HG03520 (cell line): Measurements from ENCODE around the gene ENOX1.
"Not testable (repeated sequence)": the region's sequence is repeated elsewhere in the genome, so short reads cannot be mapped to it uniquely, and the experiment has no call there.

ENCODE experiments used
- ATAC-seq: cut with Tn5 transposase; IDR thresholded peaks from one replicate; pipeline ENCODE4 v1.9.1; 2021; ENCODE audit warnings: mild to moderate bottlenecking, moderate library complexity; ENCODE audit not compliant: unreplicated experiment

ENOX1 gene

DNA sequence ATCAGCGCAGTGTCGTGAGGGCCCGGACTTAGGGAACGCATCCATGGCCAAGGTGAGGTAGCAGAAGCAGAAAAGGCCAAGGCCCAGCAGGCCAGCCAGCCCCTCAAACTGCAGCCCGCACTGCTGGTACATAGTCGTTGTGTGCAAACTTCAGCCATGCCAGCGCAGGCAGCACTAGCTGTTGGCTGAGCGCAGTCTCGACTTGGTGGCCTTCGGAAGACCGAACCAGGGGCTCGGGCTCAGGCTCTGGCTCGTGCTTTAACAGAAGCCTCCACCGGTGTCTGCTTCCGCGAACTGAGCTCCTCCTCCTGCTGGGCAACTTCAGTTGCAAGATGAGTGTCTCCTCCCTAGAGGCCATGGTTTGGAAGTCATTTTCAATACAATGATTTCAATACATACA lies 605.9 kb downstream of the ENOX1 start:
- no peak for ATAC-seq

DNA sequence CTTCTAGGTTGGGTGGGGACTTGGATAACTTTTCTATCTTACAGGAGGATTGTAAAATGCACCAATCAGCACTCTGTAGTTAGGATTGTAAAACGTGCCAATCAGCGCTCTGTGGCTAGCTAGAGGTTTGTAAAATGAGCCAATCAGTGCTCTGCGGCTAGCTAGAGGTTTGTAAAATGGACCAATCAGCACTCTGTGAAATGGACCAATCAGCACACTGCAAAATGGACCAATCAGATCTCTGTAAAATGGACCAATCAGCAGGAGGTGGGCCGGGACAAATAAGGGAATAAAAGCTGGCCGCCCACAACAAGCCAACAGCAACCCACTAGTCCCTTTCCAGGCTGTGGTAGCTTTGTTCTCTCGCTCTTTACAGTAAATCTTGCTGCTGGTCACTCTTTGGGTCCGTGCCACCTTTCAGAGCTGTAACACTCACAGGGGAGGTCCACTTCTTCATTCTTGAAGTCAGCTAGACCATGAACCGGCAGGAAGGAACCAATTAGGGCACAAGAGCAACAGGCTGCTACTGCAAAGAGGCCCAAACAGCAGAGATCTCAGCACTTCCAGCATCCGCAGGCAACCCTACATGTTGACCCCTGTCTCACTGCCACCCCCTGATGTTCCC lies 606.6 kb downstream of the ENOX1 start:
- no peak for ATAC-seq

DNA sequence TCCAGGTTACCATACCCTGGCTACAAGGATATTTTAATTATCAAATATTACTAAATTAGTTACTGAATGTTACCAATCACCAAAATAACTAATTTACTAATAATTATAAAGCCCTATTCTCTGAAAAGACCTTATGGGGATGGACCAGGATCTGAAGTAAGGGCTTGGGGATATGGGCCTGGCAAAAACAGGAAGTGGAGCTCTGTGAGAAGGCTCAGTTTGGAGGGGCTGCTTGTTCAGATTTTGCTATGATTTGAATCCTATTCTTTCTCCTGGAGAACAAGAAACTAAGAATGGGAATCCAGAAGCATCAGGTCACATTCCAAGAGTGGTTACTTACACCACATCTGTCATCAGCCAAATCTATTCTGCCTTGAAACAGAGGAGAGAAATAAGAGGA lies 615.3 kb downstream of the ENOX1 start:
- ATAC-seq: no peak

DNA sequence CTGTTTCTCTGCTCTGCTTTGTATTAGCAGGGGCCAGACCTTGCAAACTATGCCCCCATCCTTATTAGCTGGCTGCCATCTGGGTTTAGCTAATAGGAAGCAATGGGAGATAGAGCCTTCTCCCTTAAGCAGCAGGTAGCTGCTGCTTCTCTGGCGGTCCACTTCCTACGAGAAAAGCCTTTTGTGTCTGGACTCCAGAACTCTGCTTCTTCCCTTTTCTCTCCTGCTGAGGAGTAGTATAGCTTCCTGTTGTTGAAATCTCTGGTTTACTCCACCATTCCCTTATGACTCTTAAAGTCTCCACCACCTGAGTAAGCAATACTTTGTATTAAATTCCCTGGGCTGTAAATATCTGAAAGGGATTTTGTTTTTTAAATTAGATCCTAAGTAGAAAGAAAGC lies 616.3 kb downstream of the ENOX1 start:
- no peak for ATAC-seq

DNA sequence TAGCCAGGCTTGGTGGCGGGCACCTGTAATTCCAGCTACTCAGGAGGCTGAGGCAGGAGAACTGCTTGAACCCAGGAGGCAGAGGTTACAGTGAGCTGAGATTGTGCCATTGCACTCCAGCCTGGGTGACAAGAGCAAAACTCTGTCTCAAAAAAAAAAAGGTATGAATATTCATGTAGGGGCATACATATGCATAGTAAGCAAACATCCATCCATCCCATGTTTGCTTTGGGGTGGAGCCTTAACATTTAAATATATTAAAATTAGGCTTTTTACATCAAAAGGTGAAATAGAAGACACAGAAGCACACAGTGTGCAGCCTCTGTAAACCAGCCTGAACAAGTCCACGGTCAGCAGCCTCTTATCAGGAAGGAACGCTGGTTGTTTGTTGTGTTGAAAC lies 618.3 kb downstream of the ENOX1 start:
- ATAC-seq: not testable (repeated sequence)

DNA sequence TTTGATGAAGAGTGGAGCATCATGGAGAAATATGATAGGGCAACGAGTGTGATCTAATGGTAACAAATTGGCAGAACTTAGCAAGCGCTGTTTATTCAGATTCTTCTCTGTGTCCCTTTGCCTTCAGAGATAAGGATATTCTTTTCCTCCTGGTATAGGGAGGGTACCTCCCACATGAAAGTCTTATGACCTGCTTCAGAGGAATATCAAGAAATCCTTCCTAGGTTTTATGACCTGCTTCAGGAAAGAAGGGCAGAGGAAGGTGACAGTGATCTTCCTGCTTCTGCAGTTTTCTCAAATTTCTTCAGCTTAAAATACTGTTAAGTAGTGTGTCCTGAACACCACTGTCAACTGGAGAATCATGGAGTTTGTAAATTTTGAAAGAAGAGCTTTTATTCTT lies 619.0 kb downstream of the ENOX1 start:
- no peak for ATAC-seq

DNA sequence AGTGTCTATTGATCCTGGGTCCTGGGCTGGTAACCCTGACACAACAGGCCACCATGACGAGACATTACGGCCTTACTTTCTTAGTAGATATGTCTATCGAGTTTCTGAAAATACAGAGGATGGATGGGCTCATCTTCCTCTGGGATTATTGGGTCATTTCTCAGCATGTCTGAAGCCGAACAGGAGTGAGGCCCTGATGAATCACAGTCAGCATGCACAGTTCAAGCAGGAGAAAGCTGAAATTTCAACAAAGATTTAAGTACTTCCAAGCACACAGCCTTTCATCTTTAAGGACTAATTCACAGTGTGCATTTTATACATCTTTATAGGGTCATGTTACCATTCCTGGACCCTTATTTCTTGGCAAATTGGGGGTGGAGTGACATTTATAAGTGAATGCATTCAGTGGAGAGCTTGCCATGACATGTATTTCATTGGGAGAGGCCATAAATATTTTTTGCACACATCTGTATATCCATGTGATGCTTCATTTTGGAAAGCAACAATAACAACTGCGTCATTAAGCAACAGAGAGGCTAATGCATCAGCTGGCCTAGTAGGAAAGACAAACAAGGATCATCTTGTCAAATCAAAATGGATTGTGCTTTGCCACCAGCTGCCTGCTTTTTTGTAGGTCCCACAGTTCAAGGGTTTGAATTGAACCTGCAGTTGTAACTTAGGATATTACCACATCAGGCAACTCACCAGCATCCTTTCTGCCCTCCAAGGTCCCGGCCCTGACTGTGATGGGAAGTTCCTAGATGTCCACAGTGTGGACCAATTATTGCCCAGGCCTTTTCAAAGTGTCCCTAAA lies 619.9 kb downstream of the ENOX1 start:
- ATAC-seq: no peak
